Cardiac muscle cell (in vitro differentiated cells and primary cell): ENCODE measurements around the gene PTBP1. TPM values are rescaled to one million over a fixed set of nuclear protein-coding genes. Genes with fewer than 3 reads are reported as not detected.

Experiments used
- DNase-seq, 2 donors: peaks; one replicate each; pipeline versions ENCODE4 v3.0.0 to v3.0.0-alpha.2; 2010 to 2017; ENCODE audit warnings: low read depth in 1 of 2, low spot score in 1 of 2
- H3K27ac ChIP-seq: fragments of 200-600 bp; sonication (generic); 2 replicates; pipeline ENCODE4 v1.5.1; 2016
- H3K27me3 ChIP-seq: fragments of 200-600 bp; sonication (generic); 2 replicates; pipeline ENCODE4 v1.6.0; 2016; ENCODE audit warnings: control low read depth
- H3K36me3 ChIP-seq: fragments of 200-600 bp; sonication (generic); 2 replicates; pipeline ENCODE4 v1.5.1; 2016; ENCODE audit warnings: control low read depth
- H3K4me1 ChIP-seq: fragments of 200-600 bp; sonication (generic); 2 replicates; pipeline ENCODE4 v1.8.1; 2017; ENCODE audit warnings: low read depth, mild to moderate bottlenecking, mixed run types
- H3K4me3 ChIP-seq: fragments of 200-600 bp; sonication (generic); 2 replicates; pipeline ENCODE4 v1.5.1; 2016; ENCODE audit warnings: mild to moderate bottlenecking
- H3K9me3 ChIP-seq: fragments of 200-600 bp; sonication (generic); 2 replicates; pipeline ENCODE4 v1.5.1; 2017; ENCODE audit warnings: low read depth, mild to moderate bottlenecking, control low read depth
- CTCF ChIP-seq: IDR thresholded peaks from 2 replicates; pipeline ENCODE4 v1.5.1; 2012; ENCODE audit warnings: low read depth, mild to moderate bottlenecking, low read length
- polyA plus RNA-seq: library from polyadenylated mRNA; unstranded; fragments of >200 nt; fragmentation: Nextera tagmentation; extraction: Ambion mirVana; gene quantifications from 2 replicates; pipeline ENCODE4 v1.2.1, GENCODE V29; 2016
- total RNA-seq: library from RNA; depleted of rRNA; stranded (reverse); fragments of >200 nt; gene quantifications from 2 replicates; pipeline ENCODE4 v1.2.3, GENCODE V29; 2016

PTBP1 gene
- total and polyA plus RNA-seq, 2 experiments from 2014 or later, result 92.7 to 110 TPM

GRCh38 chr19:827314-827709 lies 30.1 kb downstream of the PTBP1 start:
- Histone ChIP-seq H3K36me3 (no peaks in the 10 kb centered on the region), H3K27ac (no peak overlapping the region), H3K4me1 (no peaks in the 10 kb centered on the region), H3K9me3 (no peaks in the 10 kb centered on the region), H3K4me3 (no peak overlapping the region), H3K27me3 (no peaks in the 10 kb centered on the region)
- no peak for TF ChIP-seq CTCF
- DNase-seq, result no peak

- Histone ChIP-seq H3K9me3 (no peaks in the 10 kb centered on the region), H3K36me3 (no peaks in the 10 kb centered on the region), H3K4me1 (no peaks in the 10 kb centered on the region), H3K27ac (no peak within 1 kb of the TSS), H3K27me3 (no peaks in the 10 kb centered on the region), H3K4me3 (no peak within 1 kb of the TSS)
- no peak for DNase-seq
- no peak for TF ChIP-seq CTCF
These were observed 30.6 kb downstream of the PTBP1 start, which contains the start of gene AZU1 for GRCh38 chr19:827710-828321. TSS of gene AZU1 (plus strand) at chr19:827837. CDS start at chr19:827847, 10 bp downstream.

GRCh38 chr19:829129-829758 lies 32.0 kb downstream of the PTBP1 start:
- Histone ChIP-seq H3K27ac (no peak overlapping the region), H3K9me3 (no peaks in the 10 kb centered on the region), H3K27me3 (no peaks in the 10 kb centered on the region), H3K36me3 (no peaks in the 10 kb centered on the region), H3K4me1 (no peaks in the 10 kb centered on the region), H3K4me3 (no peak overlapping the region)
- no peak for DNase-seq
- TF ChIP-seq CTCF, result no peak

- H3K27me3 ChIP-seq, result no peaks in the 10 kb centered on the region
- no peaks in the 10 kb centered on the region for H3K9me3 ChIP-seq
- TF ChIP-seq CTCF, result no peak
- H3K36me3 ChIP-seq, result no peaks in the 10 kb centered on the region
- DNase-seq, result no peak
- no peaks in the 10 kb centered on the region for H3K4me1 ChIP-seq
- H3K4me3 ChIP-seq, result no peak overlapping the region
- H3K27ac ChIP-seq, result no peak overlapping the region
These were observed 34.4 kb downstream of the PTBP1 start for GRCh38 chr19:831407-832369.

GRCh38 chr19:834216-834615 lies 37.0 kb downstream of the PTBP1 start:
- no peak for DNase-seq
- no peak for TF ChIP-seq CTCF
- no peaks in the 10 kb centered on the region for H3K27me3 ChIP-seq
- H3K4me1 ChIP-seq, result no peaks in the 10 kb centered on the region
- no peaks in the 10 kb centered on the region for H3K36me3 ChIP-seq
- no peaks in the 10 kb centered on the region for H3K9me3 ChIP-seq
- no peak overlapping the region for H3K4me3 ChIP-seq
- no peak overlapping the region for H3K27ac ChIP-seq
